Liver (tissue), 3 donors: ENCODE measurements around the gene GABBR2.

ENCODE experiments used
- JUND ChIP-seq, 2 donors: IDR thresholded peaks; 2 replicates each; pipeline ENCODE4 v1.6.1; 2016; ENCODE audit warnings: antibody characterized with exemption in 2 of 2
- SP1 ChIP-seq: IDR thresholded peaks from 2 replicates; pipeline ENCODE4 v1.6.1; 2018; ENCODE audit warnings: antibody characterized with exemption, mild to moderate bottlenecking
- TF ChIP-seq, protein P1 (sequence below): fragments of 150-350 bp; IDR thresholded peaks from 2 replicates; pipeline ENCODE4 v1.5.1; 2017; ENCODE audit warnings: improper control_type of control experiment, low read depth, low read length; ENCODE audit not compliant: missing input control
- donor health status: healthy.
- donor health status: healthy.

DNA sequence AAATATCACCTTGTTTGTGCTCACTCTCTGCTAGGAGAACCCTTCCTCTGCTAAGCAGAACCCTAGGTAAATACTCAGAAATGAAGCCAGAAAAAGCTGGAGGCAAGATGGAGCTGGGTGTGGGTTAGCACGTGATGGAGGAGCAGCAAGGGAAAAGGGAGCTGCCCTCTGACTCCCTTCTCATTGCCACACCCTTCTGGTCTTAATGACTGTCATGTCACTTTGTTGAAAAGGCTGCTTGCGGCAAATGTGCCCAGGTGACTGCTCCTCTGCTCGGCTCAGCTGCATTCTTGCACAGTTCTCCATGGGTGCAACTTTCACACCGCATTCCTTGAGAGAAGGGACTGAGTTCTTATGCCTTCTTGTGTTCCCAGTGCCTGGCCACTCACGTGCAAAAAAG, 416.9 kb downstream of the GABBR2 start:
- TF ChIP-seq, protein P1, sequence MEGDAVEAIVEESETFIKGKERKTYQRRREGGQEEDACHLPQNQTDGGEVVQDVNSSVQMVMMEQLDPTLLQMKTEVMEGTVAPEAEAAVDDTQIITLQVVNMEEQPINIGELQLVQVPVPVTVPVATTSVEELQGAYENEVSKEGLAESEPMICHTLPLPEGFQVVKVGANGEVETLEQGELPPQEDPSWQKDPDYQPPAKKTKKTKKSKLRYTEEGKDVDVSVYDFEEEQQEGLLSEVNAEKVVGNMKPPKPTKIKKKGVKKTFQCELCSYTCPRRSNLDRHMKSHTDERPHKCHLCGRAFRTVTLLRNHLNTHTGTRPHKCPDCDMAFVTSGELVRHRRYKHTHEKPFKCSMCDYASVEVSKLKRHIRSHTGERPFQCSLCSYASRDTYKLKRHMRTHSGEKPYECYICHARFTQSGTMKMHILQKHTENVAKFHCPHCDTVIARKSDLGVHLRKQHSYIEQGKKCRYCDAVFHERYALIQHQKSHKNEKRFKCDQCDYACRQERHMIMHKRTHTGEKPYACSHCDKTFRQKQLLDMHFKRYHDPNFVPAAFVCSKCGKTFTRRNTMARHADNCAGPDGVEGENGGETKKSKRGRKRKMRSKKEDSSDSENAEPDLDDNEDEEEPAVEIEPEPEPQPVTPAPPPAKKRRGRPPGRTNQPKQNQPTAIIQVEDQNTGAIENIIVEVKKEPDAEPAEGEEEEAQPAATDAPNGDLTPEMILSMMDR: no peak
- TF ChIP-seq SP1: no peak
- no peak for TF ChIP-seq JUND (IDR thresholded peaks at IDR 0.05)
